ENCODE data around the gene RBM26.

GRCh38 chr13:79297128-79297527, 108.9 kb downstream of the RBM26 start:
- TF ChIP-seq EZH2 (IDR thresholded peaks at IDR 0.05; ENCODE audit: low read length, missing control alignments) (no peak), CTCF (conservative IDR thresholded peaks at IDR 0.05 in 1 of 2, IDR thresholded peaks at IDR 0.05 in 1 of 2; ENCODE audit: low read depth in 1 of 2, low read length in 2 of 2) (no peak)

All from fibroblast of lung (primary cell).